ENCODE data around the gene TBX21. TPM values are rescaled to one million over a fixed set of nuclear protein-coding genes. Genes with fewer than 3 reads are reported as not detected.

The TBX21 gene
- total and polyA plus RNA-seq, 5 experiments from 2014 or later: 0.42 to 27.4 (median 1.6) TPM

DNA sequence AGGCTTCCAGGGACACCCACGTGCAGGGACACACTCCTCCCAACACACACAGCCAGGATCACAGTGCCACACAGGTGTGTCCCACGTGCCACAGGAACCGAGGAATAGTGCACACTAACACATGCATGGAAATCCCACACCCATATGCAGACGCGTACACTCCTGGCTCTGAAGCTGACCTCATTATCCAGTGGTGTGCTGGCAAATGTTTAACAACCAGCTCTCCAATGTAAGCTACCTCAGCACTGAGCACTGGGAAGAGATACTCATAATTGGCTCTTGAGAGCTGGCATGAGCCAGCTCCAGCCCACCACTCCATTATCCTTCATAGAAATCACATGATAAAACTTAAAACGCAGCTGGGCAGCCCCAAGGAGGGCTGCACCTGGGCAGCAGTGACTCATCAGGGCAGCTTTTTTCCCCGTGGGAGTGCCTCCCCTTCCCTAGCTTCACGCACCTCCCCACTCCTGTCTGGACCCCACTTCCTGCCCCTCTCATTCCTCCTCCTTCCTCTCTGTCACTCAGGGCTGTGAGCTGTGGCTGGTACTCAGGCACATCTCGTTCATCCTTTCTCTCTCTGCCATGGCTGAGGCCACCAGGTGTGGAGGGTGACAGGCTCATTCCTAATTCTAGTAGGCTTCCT lies 14.9 kb upstream of the TBX21 start:
- Mint-ChIP-seq H3K36me3 (no peaks in the 10 kb centered on the region), H3K27ac (peak overlapping the region in 6 of 10 donors; percentile 23 to 93 (median 80)), H3K9me3 (no peaks in the 10 kb centered on the region), H3K4me3 (peak overlapping the region in 2 of 10 donors; percentile 46 to 76), H3K4me1 (peaks cover 23 to 86% (median 69%) of the 10 kb centered on the region in 4 donors), H3K27me3 (peaks cover 0 to 5% (median 2%) of the 10 kb centered on the region in 5 donors)
- DNase-seq (no peak), ATAC-seq (no peak)
- POLR2A ChIA-PET: interaction anchor here (1.1 to 1.6 kb wide), 2 partner anchors 10 to 19 kb away, joined by 4 to 7 read pairs; no protein-coding TSS in a partner anchor

DNA sequence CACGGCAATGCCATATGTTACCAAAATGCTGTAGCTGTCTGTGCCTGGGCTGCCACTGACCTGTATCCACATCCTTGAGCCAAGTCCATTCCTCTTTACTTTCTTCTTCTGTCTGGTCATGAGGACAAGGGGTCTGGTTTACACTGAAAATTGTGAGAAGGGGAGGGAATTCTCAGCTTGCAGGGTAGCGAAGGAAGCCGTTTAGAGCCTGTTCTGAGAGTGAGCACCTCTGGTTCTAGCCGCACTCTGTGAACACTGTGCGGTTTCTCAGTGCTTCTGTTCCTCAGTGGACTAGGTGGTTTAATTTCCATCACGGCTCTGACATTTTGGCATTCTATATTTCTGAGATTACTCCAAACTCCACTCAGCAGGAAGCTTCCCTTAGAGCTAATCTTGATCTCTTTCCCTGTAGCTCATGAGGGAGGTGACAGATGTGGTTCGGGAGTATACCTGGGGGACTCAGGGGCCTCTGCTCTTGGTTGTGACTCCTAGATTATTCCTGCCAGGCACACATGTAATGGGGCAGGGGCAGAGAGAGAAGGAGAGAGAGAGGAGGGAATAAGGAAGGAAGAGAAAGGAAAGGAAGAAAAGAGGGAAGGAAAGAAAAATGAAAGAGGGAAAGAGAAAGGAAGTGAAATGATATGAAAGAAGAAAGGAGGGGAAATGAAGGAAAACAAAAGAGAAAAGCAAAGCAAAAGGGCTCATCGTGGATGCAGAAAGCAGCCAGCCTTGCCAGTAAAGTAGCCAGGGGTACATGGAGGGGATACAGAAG lies 14.2 kb upstream of the TBX21 start:
- Mint-ChIP-seq H3K27ac (peak overlapping the region in 8 of 10 donors; percentile 6 to 93 (median 31)), H3K4me3 (peak overlapping the region in 8 of 10 donors; percentile 1 to 76 (median 12)), H3K36me3 (no peaks in the 10 kb centered on the region), H3K9me3 (no peaks in the 10 kb centered on the region), H3K4me1 (peaks cover 23 to 79% (median 65%) of the 10 kb centered on the region in 4 donors), H3K27me3 (peaks cover 0 to 9% (median 2%) of the 10 kb centered on the region in 5 donors)
- ATAC-seq: peak in 1 of 2 donors; percentile 25
- no peak for DNase-seq
- POLR2A ChIA-PET: interaction anchor here (0.5 to 1.6 kb wide), 3 partner anchors 11 to 327 kb away, joined by 3 to 7 read pairs (median 4); no protein-coding TSS in a partner anchor

DNA sequence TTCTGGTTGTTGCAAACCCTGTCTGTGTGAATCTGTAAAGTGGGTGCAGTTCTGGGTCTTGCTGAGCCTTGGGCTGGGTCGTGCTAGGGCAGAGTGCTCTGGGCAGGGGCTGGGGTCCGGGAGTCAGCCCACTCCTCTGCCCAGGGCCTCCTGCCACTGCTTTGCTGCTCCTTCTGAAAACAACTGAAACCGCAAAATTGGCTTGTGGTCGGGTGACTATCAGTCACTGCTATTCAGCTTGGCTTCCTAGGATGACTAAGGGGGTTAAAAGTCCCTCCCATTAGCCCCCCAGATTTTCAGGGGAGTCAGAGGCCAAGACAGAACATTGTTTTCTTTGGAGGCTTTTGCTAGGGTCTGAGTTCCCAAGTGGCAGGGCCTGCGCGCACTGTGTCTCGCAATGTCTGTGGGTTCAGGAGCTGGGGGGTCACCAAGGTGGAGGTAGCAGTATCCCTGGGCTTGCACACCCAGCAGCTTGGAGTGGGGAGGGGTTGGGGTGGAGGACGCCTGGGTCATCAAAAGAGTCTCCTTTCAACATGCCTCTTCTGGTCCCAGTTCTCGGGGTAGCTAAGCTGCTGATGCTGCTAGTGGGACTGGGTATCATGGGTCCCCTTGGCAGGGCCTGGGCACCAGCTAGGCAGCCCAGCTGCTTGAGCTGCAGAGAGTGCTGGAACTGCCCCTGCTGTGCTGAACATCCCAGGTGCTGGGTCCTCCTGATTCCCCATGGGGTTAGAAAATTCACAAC lies 13.5 kb upstream of the TBX21 start:
- Mint-ChIP-seq H3K27me3 (peaks cover 1 to 12% (median 2%) of the 10 kb centered on the region in 5 donors), H3K4me3 (peak overlapping the region in 4 of 10 donors; percentile 29 to 76 (median 38)), H3K27ac (peak overlapping the region in 5 of 10 donors; percentile 53 to 85 (median 74)), H3K9me3 (no peaks in the 10 kb centered on the region), H3K36me3 (no peaks in the 10 kb centered on the region), H3K4me1 (peaks cover 20 to 74% (median 59%) of the 10 kb centered on the region in 4 donors)
- DNase-seq (no peak), ATAC-seq (peak in 1 of 2 donors; percentile 19)
- POLR2A ChIA-PET: interaction anchor here (0.5 kb wide), 1 partner anchor 326 kb away, joined by 3 read pairs; no protein-coding TSS in a partner anchor

DNA sequence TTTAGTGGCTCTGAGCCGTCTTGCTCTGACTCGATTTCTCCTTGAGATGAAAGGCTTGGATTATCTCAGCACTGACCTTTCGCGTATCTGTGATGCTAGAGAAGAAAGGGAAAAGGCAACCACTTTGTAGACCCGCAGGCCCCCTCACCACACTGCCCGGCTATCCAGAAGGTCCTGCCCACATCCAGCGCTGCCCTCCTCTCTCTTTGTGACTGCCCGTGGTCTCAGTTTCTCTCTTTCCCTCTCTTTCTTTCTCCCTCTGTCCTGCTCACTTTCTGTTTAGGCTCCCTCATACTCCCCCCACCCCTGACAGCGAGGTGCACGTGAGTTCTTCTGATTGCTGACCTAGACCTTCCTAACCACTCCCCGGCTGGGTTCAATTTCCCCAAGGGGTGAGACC lies 12.8 kb upstream of the TBX21 start:
- ATAC-seq: no peak
- Mint-ChIP-seq H3K9me3 (no peaks in the 10 kb centered on the region), H3K27me3 (peaks cover 4 to 18% (median 7%) of the 10 kb centered on the region in 5 donors), H3K4me3 (peak overlapping the region in 6 of 10 donors; percentile 23 to 70 (median 46)), H3K36me3 (no peaks in the 10 kb centered on the region), H3K27ac (peak overlapping the region in 4 of 10 donors; percentile 46 to 89 (median 74)), H3K4me1 (peaks cover 20 to 74% (median 55%) of the 10 kb centered on the region in 4 donors)
- DNase-seq: no peak
- POLR2A ChIA-PET: no interaction called here

DNA sequence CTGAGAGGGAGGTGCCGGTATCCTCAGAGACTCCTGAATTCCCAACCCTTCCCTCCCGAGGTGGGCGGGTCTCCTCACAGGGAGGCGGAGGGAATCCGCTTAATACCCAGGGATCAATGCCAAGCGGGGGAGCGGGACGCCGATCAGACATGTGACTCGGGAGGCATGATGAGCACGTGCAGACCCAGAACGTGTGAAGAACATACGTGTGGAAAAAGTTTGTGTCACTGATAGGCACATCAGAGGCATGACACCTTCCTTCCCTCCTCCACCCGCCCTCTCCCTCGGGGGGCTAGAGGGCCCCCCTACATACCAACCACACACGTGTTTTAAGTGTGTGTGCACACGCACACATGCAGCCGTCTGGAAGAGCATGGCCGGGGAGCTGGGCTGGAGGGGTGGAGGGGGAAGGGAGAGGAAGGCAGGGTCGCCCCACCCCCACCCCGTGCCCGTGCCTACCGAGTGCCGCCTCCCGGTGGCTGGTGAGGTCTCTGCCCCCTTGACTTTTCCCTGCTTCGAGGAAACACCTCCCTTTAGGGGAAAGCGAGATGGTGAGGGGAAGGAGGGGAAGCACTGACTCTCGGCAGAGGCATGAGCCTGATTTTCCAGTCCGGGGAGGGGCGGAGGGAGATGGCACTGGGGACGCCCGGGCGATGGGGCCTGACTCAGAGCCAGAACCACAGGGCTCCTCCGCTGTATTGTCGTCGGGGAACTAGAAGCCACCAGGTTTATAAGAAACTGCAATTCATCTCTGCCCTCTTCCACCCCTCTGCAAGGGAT lies 12.1 kb upstream of the TBX21 start:
- peak; percentile 65 to 88 for ATAC-seq
- Mint-ChIP-seq H3K4me1 (peaks cover 20 to 71% (median 52%) of the 10 kb centered on the region in 4 donors), H3K36me3 (no peaks in the 10 kb centered on the region), H3K4me3 (peak overlapping the region in 8 of 10 donors; percentile 44 to 75 (median 62)), H3K9me3 (no peaks in the 10 kb centered on the region), H3K27ac (peak overlapping the region in 3 of 10 donors; percentile 34 to 89 (median 79)), H3K27me3 (peaks cover 4 to 18% (median 10%) of the 10 kb centered on the region in 5 donors)
- peak in 6 of 10 donors; percentile 15 to 76 (median 37) for DNase-seq
- POLR2A ChIA-PET: interaction anchor here (1.2 to 1.3 kb wide), 2 partner anchors 14 to 15 kb away, joined by 3 to 5 read pairs; no protein-coding TSS in a partner anchor

DNA sequence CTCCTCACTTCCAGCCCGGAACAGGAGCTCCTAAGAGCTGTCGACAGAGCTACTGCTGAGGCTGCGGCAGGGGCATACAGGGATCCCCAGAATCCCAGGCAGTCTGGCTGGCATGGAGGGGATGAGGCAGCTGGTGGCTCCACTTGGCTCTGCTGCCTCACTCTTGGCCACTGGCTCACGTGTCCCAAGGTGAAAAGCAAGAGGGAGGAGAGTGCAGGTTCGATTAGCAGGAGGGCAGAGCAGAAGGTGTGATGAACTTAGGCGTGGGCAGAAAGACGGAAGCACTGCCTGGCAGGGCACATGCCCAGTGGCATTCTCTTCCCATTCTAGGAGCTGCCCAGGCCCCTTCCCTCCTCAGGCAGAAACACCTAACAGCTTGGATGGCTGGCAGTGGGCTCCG lies 11.3 kb upstream of the TBX21 start:
- POLR2A ChIA-PET: interaction anchor here (1.2 to 1.3 kb wide), 2 partner anchors 14 to 16 kb away, joined by 3 to 5 read pairs; no protein-coding TSS in a partner anchor
- H3K27ac Mint-ChIP-seq: peak overlapping the region in 2 of 10 donors; percentile 79 to 89
- DNase-seq (no peak), ATAC-seq (no peak)
- H3K27me3 Mint-ChIP-seq: peaks cover 4 to 23% (median 17%) of the 10 kb centered on the region in 5 donors
- H3K36me3 Mint-ChIP-seq: no peaks in the 10 kb centered on the region
- peaks cover 26 to 72% (median 57%) of the 10 kb centered on the region in 4 donors for H3K4me1 Mint-ChIP-seq
- H3K9me3 Mint-ChIP-seq: no peaks in the 10 kb centered on the region
- H3K4me3 Mint-ChIP-seq: peak overlapping the region in 4 of 10 donors; percentile 23 to 75 (median 61)

DNA sequence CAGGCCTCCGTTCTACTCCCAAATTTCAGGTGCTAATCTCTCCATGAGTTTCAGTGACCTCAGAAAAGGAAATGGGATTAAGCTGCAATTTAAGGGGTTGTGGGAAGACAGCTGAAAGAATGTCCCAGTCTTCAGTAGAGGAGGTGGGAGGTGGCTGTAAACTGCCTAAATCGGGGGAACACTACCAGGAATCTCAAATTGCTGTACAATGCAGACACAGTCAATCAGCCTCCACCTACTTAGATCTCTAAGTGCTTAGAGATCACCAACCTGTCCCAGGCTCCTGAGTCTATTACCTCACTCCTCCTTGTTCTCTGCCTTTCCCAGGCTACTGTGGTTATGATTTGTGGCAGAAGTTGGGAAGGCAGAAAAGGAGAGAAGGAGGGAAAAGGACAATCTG lies 8.3 kb upstream of the TBX21 start:
- H3K4me1 Mint-ChIP-seq: peaks cover 14 to 62% (median 38%) of the 10 kb centered on the region in 4 donors
- peaks cover 4 to 46% (median 20%) of the 10 kb centered on the region in 5 donors for H3K27me3 Mint-ChIP-seq
- no peak for DNase-seq
- no peak for ATAC-seq
- no peaks in the 10 kb centered on the region for H3K9me3 Mint-ChIP-seq
- H3K27ac Mint-ChIP-seq: peak overlapping the region in 3 of 10 donors; percentile 26 to 31 (median 29)
- no peak overlapping the region for H3K4me3 Mint-ChIP-seq
- H3K36me3 Mint-ChIP-seq: no peaks in the 10 kb centered on the region
- POLR2A ChIA-PET: no interaction called here

DNA sequence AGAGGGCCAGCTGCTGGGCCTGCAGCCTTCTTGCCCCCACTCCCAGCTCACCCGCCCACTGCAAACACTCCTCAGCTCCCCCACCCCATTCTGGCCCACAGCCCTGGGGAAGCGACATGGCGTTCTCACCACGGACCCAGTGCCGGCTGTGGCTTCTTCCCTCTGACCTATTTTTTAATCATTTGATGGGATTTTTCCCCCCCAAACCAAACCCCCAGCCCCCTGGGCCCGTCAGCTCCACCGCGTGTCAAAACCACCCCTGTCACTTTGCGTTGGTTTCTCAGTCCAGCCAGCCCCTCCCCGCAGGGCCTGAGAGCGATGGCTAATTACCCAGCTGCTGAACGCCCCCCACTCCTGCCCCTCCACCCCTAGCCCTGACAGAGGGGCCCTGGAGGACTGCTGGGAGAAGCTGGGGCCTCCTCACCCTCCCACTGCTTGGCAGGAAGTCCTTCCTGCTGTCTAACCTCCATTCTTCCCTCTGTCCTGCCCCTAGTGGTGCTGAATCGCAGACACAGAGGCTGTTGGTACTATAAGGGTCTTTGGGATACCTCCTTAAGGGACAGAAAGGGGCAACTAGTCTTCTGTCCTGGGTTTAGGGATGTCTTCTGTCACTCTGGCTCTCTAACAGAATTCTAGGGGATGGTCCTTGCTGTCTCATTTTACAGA lies 7.5 kb upstream of the TBX21 start:
- Mint-ChIP-seq H3K9me3 (no peaks in the 10 kb centered on the region), H3K4me1 (peaks cover 14 to 59% (median 30%) of the 10 kb centered on the region in 4 donors), H3K4me3 (no peak overlapping the region), H3K27me3 (peaks cover 4 to 46% (median 20%) of the 10 kb centered on the region in 5 donors), H3K36me3 (no peaks in the 10 kb centered on the region), H3K27ac (peak overlapping the region in 1 of 10 donors; percentile 71)
- POLR2A ChIA-PET: no interaction called here
- no peak for ATAC-seq
- no peak for DNase-seq

DNA sequence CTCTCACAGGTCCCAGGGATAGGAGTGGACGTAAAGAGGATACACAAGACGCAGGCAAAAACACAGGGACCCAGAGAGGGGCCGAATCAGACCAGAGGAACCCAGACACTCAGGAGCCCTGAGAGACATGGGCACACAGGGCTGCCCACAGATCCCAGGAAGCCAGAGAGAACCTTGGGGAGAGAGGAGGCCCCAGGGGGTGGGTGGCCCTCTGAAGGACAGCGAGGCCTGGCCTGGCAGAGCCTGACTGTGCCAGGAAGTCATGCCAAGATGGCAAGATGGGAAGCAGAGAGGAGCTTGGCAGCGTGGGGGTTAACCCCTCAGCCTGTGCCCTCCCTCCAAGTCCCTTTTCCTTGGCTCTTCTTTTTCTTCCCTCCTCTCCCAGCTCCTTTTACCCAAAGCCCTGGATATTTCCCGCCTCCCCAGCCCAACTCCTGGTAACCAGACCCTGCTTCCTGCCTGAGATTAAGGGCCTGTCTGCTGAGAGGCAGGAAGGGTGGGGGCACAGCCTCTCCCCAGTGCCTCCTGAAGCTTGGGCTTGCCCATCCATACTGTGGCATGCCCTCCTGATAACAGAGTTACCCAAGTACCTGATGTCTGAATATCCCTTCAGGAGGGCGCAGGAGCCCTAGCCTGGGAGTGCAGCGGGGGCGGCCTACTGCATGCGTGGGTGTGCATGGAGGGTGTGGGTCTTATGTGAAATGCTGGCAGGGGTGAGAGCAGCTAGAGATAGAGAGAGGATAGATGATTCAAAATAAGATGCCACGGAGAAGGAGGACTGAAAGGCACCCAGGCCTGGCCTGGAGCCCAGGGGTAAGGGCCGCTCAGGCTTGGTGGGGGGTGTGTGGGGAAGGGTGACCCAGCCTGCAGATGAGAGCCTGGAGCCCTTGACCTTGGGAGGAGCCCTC lies 6.0 kb upstream of the TBX21 start:
- ATAC-seq: no peak
- Mint-ChIP-seq H3K4me1 (peaks cover 12 to 60% (median 26%) of the 10 kb centered on the region in 4 donors), H3K36me3 (no peaks in the 10 kb centered on the region), H3K9me3 (no peaks in the 10 kb centered on the region), H3K4me3 (peak overlapping the region in 1 of 10 donors; percentile 6), H3K27ac (peak overlapping the region in 5 of 10 donors; percentile 3 to 85 (median 33)), H3K27me3 (peaks cover 2 to 46% (median 17%) of the 10 kb centered on the region in 5 donors)
- POLR2A ChIA-PET: interaction anchor here (0.6 kb wide), 1 partner anchor 95 kb away, joined by 6 read pairs; no protein-coding TSS in a partner anchor
- peak in 1 of 10 donors; percentile 42 for DNase-seq

DNA sequence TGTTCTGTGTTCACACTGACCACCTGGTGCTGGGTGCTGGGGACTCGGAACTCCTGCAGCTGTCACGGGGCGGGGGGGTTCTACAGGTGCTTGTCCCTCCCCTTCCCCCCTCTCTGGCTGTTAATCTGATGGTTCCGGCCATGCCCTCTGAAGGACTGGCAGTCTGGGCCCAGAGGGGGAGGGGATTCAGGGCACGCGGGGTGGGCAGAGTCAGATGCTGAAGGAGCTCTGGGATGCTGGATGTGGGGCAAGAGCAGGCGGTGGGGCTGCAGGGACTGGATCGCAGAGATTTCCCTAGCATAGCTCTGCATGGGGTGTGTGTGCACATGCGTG lies 5.4 kb upstream of the TBX21 start:
- H3K4me1 Mint-ChIP-seq: peaks cover 18 to 66% (median 31%) of the 10 kb centered on the region in 4 donors
- H3K9me3 Mint-ChIP-seq: no peaks in the 10 kb centered on the region
- DNase-seq: no peak
- H3K36me3 Mint-ChIP-seq: no peaks in the 10 kb centered on the region
- peaks cover 2 to 46% (median 17%) of the 10 kb centered on the region in 5 donors for H3K27me3 Mint-ChIP-seq
- ATAC-seq: no peak
- no peak overlapping the region for H3K4me3 Mint-ChIP-seq
- H3K27ac Mint-ChIP-seq: peak overlapping the region in 1 of 10 donors; percentile 90
- POLR2A ChIA-PET: interaction anchor here (0.6 kb wide), 1 partner anchor 96 kb away, joined by 6 read pairs; no protein-coding TSS in a partner anchor
